ENCODE measurements around the gene RFX5. TPM values are rescaled to one million over a fixed set of nuclear protein-coding genes. Genes with fewer than 3 reads are reported as not detected.

RFX5 gene
- total RNA-seq, 4 donors from 2014 or later: 20.1 to 50.6 (median 24.4) TPM

GRCh38 chr1:151377150-151377884 lies 30.3 kb upstream of the RFX5 start:
- DNase-seq (ENCODE audit: low spot score) (no peak), ATAC-seq (ENCODE audit: low FRiP score) (no peak)
- TF ChIP-seq CTCF (IDR thresholded peaks at IDR 0.05): no peak

GRCh38 chr1:151373196-151373595 lies 26.1 kb upstream of the RFX5 start:
- TF ChIP-seq CTCF (IDR thresholded peaks at IDR 0.05): no peak
- ATAC-seq (ENCODE audit: low FRiP score): no peak
- DNase-seq (ENCODE audit: low spot score): no peak

GRCh38 chr1:151372058-151372934 lies 25.2 kb upstream of the RFX5 start, which contains the start of gene SELENBP1:
TSS of gene SELENBP1 (minus strand) at chr1:151372705. CDS start at chr1:151372641, 64 bp downstream.
- DNase-seq (ENCODE audit: low spot score) (peak; percentile 44), ATAC-seq (ENCODE audit: low FRiP score) (peak; percentile 76)
- TF ChIP-seq CTCF (IDR thresholded peaks at IDR 0.05): no peak

- DNase-seq (ENCODE audit: low spot score): peak; percentile 34
- TF ChIP-seq CTCF (IDR thresholded peaks at IDR 0.05): no peak
- peak; percentile 32 for ATAC-seq (ENCODE audit: low FRiP score)
Observed at GRCh38 chr1:151371370-151372057, 24.5 kb upstream of the RFX5 start.

- no peak for ATAC-seq (ENCODE audit: low FRiP score)
Observed at GRCh38 chr1:151370211-151370911, 23.3 kb upstream of the RFX5 start.

More at GRCh38 chr1:151370211-151370911, 23.3 kb upstream of the RFX5 start:
- DNase-seq (ENCODE audit: low spot score): no peak
- TF ChIP-seq CTCF (IDR thresholded peaks at IDR 0.05): no peak

Data from omental fat pad (tissue), 4 donors.